Measurements from ENCODE around the gene KCNQ1.

DNA sequence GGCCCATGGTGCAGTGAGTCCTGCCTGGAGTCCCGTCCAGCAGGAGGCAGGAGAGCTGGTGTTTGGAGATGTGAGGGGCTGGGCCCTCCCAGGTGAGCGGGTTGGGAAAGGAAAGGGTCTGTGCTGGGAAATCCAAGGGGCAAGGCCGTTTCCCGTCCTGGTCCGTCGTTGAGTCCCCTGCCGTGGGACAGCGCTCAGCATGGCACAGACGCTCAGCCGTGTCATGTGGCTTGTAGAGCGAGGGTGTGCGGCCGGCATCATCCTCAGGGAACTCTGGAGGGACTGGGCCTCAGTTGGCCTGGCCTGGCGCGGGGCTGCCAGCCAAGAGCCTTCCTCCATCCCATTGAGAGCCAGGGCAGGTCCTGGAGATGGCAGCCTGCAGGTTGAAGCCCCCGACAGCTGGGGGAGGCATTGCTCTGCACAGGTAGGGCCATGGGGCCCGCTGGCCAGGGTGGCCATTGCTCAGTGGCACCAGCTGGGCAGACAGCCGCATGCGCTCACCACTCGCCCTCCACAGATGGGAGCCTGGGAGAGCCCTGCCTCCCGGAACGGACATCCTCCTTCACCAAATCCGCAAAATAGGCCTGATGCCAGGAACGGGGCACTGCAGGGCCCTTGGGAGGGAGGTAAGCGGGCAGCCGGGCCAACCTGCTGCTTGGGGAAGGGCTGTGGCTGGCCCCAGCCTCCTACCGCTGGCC is 28.7 kb downstream of the KCNQ1 start:
- TF ChIP-seq, protein P1, sequence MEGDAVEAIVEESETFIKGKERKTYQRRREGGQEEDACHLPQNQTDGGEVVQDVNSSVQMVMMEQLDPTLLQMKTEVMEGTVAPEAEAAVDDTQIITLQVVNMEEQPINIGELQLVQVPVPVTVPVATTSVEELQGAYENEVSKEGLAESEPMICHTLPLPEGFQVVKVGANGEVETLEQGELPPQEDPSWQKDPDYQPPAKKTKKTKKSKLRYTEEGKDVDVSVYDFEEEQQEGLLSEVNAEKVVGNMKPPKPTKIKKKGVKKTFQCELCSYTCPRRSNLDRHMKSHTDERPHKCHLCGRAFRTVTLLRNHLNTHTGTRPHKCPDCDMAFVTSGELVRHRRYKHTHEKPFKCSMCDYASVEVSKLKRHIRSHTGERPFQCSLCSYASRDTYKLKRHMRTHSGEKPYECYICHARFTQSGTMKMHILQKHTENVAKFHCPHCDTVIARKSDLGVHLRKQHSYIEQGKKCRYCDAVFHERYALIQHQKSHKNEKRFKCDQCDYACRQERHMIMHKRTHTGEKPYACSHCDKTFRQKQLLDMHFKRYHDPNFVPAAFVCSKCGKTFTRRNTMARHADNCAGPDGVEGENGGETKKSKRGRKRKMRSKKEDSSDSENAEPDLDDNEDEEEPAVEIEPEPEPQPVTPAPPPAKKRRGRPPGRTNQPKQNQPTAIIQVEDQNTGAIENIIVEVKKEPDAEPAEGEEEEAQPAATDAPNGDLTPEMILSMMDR (IDR thresholded peaks at IDR 0.05) = no peak
- TF ChIP-seq POLR2A (IDR thresholded peaks at IDR 0.05) (no peak), POLR2AphosphoS5 (IDR thresholded peaks at IDR 0.05; ENCODE audit: insufficient read depth in 1 of 2, low read depth in 1 of 2) (no peak)
